CD4-positive, alpha-beta T cell treated with Interleukin-17A for 4 hours (primary cell): ENCODE measurements around the gene KRT13.
A peak's percentile ranks its signal among the peaks of the same experiment; 100 is the strongest.

Experiments
- DNase-seq: peaks from one replicate; pipeline ENCODE4 v3.0.0-alpha.2; 2020; ENCODE audit warnings: mixed read lengths

KRT13 gene

GRCh38 chr17:41492351-41492750 is 13.1 kb downstream of the KRT13 start:
- DNase-seq: no peak

GRCh38 chr17:41491476-41491875 is 13.9 kb downstream of the KRT13 start:
- no peak for DNase-seq

DNA sequence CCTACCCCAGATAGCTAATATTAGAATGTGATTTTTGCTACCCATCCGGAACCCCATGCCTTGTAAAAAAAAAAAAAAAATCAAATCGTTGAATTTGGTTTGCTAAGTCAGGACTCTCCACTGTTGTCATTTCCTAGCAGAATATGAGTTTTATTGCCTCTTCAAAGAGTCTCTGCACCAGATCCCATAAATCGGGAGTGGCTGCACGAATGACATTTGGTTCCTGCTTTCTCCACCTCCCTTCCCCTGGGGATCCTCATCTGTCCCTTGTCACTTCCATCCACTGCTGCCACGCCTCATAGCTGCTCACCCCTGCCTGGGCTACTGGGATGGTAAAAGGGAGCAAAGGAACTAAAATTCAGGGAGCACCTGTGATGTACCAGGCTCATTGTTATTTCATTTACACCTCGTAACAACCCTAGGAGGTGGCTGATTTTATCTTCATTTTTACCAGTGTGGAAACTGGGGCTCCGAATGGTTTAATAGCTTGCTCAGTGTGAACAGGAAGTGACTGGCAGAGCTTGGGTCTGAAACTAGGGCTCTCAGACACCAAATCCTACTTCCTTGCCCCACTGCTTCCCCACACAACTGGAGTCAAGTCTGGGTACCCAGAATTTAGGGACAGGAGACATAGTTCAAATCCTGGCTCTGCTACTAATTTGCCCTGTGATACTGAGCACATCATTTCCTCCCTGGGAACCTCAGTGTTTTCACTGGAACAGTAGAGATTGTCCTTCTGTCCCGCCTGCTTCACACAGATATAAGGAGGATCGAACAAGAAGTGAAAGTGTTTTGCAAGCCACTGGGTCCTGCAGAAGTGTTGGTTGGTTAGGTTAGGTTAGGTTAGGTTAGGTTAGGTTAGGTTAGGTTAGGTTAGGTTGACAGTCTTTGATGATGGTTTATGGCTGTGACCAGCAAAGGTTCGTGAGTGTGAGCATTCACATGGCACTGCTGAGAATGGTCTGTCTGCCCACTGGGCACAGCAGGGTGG is 15.1 kb downstream of the KRT13 start:
- no peak for DNase-seq

GRCh38 chr17:41489531-41489930 is 15.9 kb downstream of the KRT13 start, which contains the start of gene KRT36:
TSS of gene KRT36 (minus strand) at chr17:41489910. CDS start at chr17:41489864, 46 bp downstream.
- no peak for DNase-seq

DNA sequence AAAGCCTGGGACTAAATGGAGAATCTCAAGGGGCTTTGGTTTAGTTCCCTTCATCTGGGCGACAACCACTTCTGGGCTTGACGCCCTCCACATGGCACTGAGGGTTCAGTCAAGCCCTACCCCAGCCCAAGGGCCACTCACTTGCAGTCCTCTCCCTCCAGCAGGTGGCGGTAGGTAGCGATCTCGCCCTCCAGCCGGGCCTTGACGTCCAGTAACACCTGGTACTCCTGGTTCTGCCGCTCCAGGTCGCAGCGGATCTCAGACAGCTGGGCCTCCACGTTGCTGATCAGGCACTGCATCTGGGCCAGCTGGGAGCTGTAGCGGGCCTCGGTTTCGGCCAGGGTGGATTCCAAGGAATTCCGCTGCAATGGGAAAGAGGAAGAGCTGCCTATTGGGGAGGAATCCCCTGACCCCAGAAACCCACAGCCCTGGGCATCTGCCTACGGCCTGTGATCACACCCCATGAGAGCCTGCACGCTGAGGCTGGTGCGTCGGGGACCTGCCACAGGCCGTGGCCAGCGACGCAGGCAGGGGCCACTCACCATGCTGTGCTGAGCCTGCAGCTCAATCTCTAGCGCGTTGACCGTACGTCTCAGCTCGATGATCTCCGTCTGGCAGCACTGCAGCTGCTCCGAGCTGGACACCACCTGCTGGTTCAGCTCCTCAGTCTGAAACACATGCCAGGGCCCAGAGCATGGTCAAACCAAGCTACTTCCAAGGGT is 18.4 kb downstream of the KRT13 start:
- peak; percentile 44 for DNase-seq

GRCh38 chr17:41486316-41486715 is 19.1 kb downstream of the KRT13 start:
- DNase-seq: no peak

DNA sequence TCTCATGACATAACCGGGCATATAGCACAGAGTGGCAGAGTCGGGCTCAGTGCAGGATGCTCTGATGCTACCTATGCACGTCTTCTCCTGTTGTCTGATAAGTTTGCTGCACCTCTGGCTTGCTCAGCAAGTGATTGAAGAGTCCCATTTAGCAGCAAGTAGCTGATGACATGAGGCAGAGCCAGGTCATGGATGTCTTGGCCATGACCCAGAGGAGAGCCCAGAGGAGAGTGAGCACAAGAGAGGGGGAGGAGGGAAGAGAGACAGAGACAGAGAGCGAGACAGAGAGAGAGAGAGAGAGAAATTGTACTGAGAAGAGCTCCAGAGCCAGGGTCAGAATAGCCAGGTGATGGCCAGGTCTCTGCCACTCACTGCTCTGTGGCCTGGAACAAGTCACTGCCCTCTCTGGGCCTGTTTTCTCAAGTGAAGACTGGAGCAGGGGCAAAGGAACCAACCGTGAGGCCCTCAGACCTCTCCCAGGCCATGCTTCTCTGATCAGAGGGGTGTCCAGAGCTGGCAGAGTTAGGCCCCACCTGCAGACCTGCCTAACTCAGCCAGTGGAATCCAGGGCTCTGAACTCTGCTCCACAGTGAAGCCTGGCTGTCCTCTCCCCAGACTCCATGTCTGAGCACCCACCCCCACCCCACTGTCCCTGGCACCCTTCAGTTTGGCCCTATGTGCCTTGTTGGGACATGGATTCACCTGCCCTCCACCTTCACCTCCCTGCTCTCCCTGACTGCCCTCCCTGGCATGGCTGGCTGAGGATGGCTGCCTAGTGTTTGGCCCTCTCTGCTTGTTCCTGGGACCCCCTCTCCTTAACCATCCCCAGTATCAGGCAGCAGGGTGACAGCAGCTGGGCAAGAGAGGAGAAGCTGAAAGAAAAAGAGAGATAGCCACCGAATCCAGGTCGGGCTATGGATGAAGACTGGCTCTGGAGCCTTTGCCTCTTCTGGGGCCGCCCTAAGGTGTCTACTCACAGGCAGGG is 20.2 kb downstream of the KRT13 start:
- no peak for DNase-seq

- DNase-seq: no peak
These were observed 21.2 kb downstream of the KRT13 start for GRCh38 chr17:41483991-41484826.

- no peak for DNase-seq
These were observed 21.9 kb downstream of the KRT13 start for GRCh38 chr17:41483531-41483930.

DNA sequence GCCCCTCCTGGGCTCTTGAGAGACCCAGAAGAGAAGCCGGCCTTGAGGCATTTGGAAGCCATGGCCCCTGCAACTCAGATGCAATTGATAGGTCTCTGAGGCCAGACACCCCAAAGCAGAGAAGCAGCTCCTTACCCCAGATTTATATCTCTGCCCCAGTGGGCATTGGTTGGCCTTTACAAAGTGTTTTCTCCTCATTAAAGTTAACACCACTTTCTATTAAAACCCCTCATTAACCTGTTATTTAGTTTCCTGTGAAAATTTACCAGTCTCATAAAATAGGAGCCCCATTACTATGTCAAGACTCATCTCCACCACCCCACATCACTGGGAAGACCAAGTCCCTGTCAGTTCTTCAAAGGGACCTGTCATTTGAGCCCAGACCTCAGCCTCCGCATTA is 24.4 kb downstream of the KRT13 start, which contains the start of gene KRT35:
Gene KRT35 (minus strand): TSS at position 116 of the 400 bp plus-strand sequence. CDS start 54 bp downstream, at position 62.
- DNase-seq: no peak

GRCh38 chr17:41480581-41480980 is 24.8 kb downstream of the KRT13 start:
- no peak for DNase-seq

- DNase-seq: no peak
These were observed 25.3 kb downstream of the KRT13 start for GRCh38 chr17:41480136-41480535.

- DNase-seq: no peak
These were observed 27.2 kb downstream of the KRT13 start for GRCh38 chr17:41478237-41478636.

DNA sequence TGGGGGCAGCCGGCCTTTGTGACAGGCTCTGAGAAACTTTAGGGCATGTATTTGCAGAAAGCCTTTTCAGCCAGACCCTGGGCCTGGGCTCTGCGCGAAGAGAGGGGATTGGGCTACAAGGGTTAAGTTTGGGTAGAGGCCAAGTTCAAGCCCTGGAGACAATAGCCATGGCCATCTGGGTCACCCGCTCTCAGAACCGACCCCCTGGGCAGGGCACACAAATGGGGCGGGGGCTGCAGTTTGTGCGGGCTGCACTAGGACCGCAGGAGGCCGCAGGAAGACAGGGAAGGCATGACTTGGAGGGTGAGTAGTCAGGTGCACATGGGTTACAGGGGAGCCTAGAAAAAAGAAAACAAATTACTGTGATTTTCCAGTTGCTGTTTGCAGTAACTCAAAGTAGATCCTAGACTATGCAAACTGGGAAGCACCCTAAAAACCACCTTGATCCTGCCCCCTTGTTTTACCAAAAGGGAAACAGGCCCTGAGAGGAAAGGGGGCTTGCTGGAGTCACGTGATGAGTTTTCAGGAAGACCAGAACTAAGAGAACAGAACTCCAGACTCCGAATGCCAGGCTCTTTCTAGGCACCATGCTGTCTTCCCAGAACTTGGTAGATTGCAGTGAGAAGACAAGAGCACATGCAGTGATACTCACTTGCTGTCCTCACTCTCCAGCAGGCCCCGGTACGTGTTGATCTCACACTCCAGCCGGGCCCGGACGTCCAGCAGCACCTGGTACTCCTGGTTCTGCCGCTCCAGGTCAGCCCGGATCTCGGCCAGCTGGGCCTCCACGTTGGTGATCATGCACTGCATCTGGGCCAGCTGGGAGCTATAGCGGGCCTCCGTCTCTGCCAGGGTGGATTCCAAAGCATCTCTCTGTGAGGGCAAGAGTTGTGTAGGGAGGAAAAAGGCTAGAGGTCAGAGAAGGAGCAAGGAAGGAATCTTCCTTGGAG is 28.3 kb downstream of the KRT13 start:
- no peak for DNase-seq

DNA sequence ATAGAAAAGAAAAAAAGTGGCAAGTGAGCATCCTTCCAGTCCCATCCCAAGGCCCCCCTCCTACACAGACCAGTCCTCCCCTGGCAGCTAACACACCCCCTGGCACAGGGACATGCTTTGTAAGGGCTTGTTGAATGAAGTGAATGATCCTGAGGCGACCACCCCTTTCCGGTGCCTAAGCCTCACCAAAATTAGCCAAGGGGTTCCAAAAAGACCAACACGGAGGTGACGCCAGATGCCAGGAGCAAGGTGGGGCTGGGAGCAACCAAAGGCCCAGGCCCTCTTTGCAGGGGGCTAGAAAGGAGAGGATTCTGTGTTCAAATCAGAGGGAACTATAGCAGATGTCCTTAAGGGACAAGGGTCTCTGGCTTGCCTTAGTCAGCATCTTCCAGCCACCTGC is 30.0 kb downstream of the KRT13 start:
- DNase-seq: no peak

DNA sequence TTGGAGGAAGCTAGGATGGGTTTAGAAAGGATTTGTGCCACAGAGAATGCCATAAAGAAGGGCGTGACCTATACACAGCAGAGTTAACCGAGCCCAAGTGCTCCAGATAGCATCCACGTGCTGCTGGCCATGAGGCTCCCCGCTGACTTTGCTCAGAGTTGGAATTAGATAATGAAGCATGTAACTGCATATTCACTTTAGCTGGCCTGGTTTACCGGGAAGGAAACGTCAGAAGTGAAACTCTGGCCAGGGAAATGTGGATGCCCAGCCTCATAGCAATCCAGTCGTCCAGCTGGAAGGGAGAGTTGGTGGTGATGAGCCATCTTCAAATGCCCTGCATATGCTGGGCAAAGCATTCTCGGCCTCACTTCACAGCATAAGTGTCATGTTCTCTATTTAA is 30.5 kb downstream of the KRT13 start:
- DNase-seq: no peak

DNA sequence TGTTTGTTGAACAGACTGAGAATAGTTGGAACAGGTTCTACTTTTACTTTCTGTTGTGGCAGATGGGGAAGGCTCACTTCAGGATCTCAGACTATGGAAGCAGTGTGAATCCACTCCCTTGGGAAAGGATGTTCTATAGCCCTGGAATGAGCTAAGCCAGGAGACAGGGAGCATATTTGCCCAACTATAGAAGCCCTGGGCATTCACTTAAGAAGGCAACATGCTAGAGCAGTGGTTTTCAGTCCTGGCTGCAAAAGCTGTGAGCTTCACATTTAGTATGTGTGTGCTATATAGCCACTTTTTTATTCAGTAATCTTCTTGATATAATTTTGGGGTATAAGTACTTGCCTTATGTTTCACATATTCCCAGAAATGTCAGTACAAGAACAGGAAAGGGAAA is 37.1 kb downstream of the KRT13 start:
- DNase-seq: no peak

GRCh38 chr17:41467561-41467960 is 37.9 kb downstream of the KRT13 start:
- DNase-seq: no peak

GRCh38 chr17:41466988-41467387 is 38.4 kb downstream of the KRT13 start, which contains the start of gene KRT32:
TSS of gene KRT32 (minus strand) at chr17:41467386. CDS start at chr17:41467325, 61 bp downstream.
- DNase-seq: no peak

DNA sequence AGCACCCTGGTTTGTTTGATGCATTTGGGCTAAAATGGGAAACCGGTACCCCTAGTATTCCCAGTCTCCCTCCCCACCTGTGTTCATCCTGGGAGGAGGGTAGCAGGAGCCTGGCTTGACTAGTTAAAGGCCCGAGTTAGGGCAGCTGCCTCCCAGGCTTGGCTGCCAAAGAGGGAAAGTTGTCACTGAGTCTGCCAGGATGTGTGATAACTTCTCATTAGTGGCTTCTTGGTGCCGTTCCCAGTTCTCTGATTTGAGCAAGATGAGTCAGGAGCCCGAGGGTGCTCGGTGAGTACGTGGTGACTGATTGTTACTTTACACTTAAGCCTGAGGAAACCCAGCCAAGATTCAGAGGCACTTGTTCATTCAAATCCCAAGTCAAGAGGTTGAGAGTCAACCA is 40.7 kb downstream of the KRT13 start:
- DNase-seq: no peak
